Neuronal stem cell (in vitro differentiated cells): ENCODE measurements around the gene RPS6KA2.
A peak's percentile ranks its signal among the peaks of the same experiment; 100 is the strongest.
"Not testable (repeated sequence)": the region's sequence is repeated elsewhere in the genome, so short reads cannot be mapped to it uniquely, and the experiment has no call there.

Source experiments
- DNase-seq: peaks from one replicate; pipeline ENCODE4 v3.0.0-alpha.2; 2013; ENCODE audit warnings: low spot score
- H2AFZ ChIP-seq: one replicate; pipeline ENCODE4 v1.6.1; 2013; ENCODE audit warnings: mild to moderate bottlenecking, low read length, inconsistent platforms
- H2AK5ac ChIP-seq: 2 replicates; pipeline ENCODE4 v1.6.1; 2013; ENCODE audit warnings: low read depth, mild to moderate bottlenecking, inconsistent platforms, low read length, moderate library complexity, mixed read lengths
- H2BK120ac ChIP-seq: 2 replicates; pipeline ENCODE4 v1.6.1; 2013; ENCODE audit warnings: low read depth, mild to moderate bottlenecking, inconsistent platforms, low read length, moderate library complexity, mixed read lengths
- H2BK12ac ChIP-seq: one replicate; pipeline ENCODE4 v1.6.1; 2013; ENCODE audit warnings: low read length, inconsistent platforms
- H2BK15ac ChIP-seq: 2 replicates; pipeline ENCODE4 v1.6.1; 2013; ENCODE audit warnings: mild to moderate bottlenecking, low read length, inconsistent platforms, mixed read lengths
- H2BK5ac ChIP-seq: one replicate; pipeline ENCODE4 v1.6.1; 2013; ENCODE audit warnings: inconsistent platforms, mild to moderate bottlenecking, low read length, moderate library complexity
- H3K14ac ChIP-seq: one replicate; pipeline ENCODE4 v1.6.1; 2013; ENCODE audit warnings: low read length, inconsistent platforms
- H3K18ac ChIP-seq: 2 replicates; pipeline ENCODE4 v1.6.1; 2013; ENCODE audit warnings: low read length, inconsistent platforms
- H3K23ac ChIP-seq: 2 replicates; pipeline ENCODE4 v1.6.1; 2013; ENCODE audit warnings: low read depth, mild to moderate bottlenecking, mixed read lengths, low read length, inconsistent platforms; ENCODE audit not compliant: poor library complexity
- H3K27ac ChIP-seq: replicated peaks from 3 replicates; pipeline ENCODE4 v1.5.1; 2013; ENCODE audit warnings: low read length, inconsistent platforms
- H3K27me3 ChIP-seq, 3 experiments: 2 replicates each; pipeline ENCODE4 v1.6.1; 2013; ENCODE audit warnings: low read length in 3 of 3, mild to moderate bottlenecking in 2 of 3, inconsistent platforms in 1 of 3, low read depth in 1 of 3, mixed read lengths in 1 of 3, moderate library complexity in 1 of 3; ENCODE audit not compliant: control insufficient read depth in 3 of 3, insufficient read depth in 3 of 3
- H3K36me3 ChIP-seq, 2 donors: replicated peaks in 1 of 2; 2 replicates each; pipeline ENCODE4 v1.6.1; 2013; ENCODE audit warnings: low read length in 2 of 2; ENCODE audit not compliant: control insufficient read depth in 2 of 2, insufficient read depth in 2 of 2
- H3K4ac ChIP-seq: 2 replicates; pipeline ENCODE4 v1.6.1; 2013; ENCODE audit warnings: inconsistent platforms, mild to moderate bottlenecking, low read length, moderate library complexity
- H3K4me1 ChIP-seq, 2 donors: 1 replicate in 1 of 2; 2 replicates in 1 of 2; pipeline ENCODE4 v1.6.1; 2013; ENCODE audit warnings: low read length in 2 of 2, low read depth in 1 of 2; ENCODE audit not compliant: control insufficient read depth in 2 of 2, insufficient read depth in 1 of 2
- H3K4me2 ChIP-seq: one replicate; pipeline ENCODE4 v1.6.1; 2013; ENCODE audit warnings: mild to moderate bottlenecking, low read length, inconsistent platforms; ENCODE audit not compliant: insufficient read depth, poor library complexity, severe bottlenecking
- H3K4me3 ChIP-seq, 2 donors: 2 replicates each; pipeline ENCODE4 v1.5.1; 2013; ENCODE audit warnings: low read length in 2 of 2, mild to moderate bottlenecking in 2 of 2, inconsistent platforms in 1 of 2, moderate library complexity in 1 of 2
- H3K79me1 ChIP-seq: one replicate; pipeline ENCODE4 v1.6.1; 2013; ENCODE audit warnings: low read depth, mild to moderate bottlenecking, inconsistent platforms, low read length, moderate library complexity
- H3K9ac ChIP-seq: one replicate; pipeline ENCODE4 v1.6.1; 2013; ENCODE audit warnings: mild to moderate bottlenecking, low read depth, low read length, inconsistent platforms; ENCODE audit not compliant: poor library complexity
- H3K9me3 ChIP-seq, 2 donors: replicated peaks in 1 of 2; 2 replicates each; pipeline versions ENCODE3 to v1.6.1; 2013; ENCODE audit warnings: low read length in 2 of 2, mild to moderate bottlenecking in 2 of 2, inconsistent platforms in 1 of 2, low read depth in 1 of 2, mixed read lengths in 1 of 2, moderate library complexity in 1 of 2; ENCODE audit not compliant: control insufficient read depth in 2 of 2, insufficient read depth in 1 of 2
- H4K8ac ChIP-seq: one replicate; pipeline ENCODE4 v1.6.1; 2013; ENCODE audit warnings: low read depth, mild to moderate bottlenecking, inconsistent platforms, low read length, moderate library complexity
- H4K91ac ChIP-seq: one replicate; pipeline ENCODE4 v1.6.1; 2013; ENCODE audit warnings: low read length, low read depth, mild to moderate bottlenecking, inconsistent platforms; ENCODE audit not compliant: poor library complexity
- WGBS, 2 donors: extraction: QIAGEN DNeasy Blood & Tissue Kit; methylation state at CpG; one replicate each; pipeline ENCODE4 v1.1.7; 2013; ENCODE audit warnings: missing lambda C conversion rate in 2 of 2, mixed read lengths in 1 of 2; ENCODE audit not compliant: insufficient read length in 2 of 2, insufficient replicate concordance in 1 of 2; ENCODE audit errors: extremely low coverage in 2 of 2; 5-methylcytosine and 5-hydroxymethylcytosine counted together

RPS6KA2 gene

GRCh38 chr6:166539011-166539385 lies 88.1 kb downstream of the RPS6KA2 start:
- not testable (repeated sequence) for H3K27ac ChIP-seq, H2AK5ac ChIP-seq, H3K9me3 ChIP-seq, DNase-seq, H3K27me3 ChIP-seq, H2AFZ ChIP-seq, H3K4ac ChIP-seq, H3K14ac ChIP-seq, H3K18ac ChIP-seq, H3K23ac ChIP-seq, H2BK12ac ChIP-seq, H2BK15ac ChIP-seq, H4K91ac ChIP-seq, H3K4me2 ChIP-seq, H2BK5ac ChIP-seq, H3K79me1 ChIP-seq, H4K8ac ChIP-seq, H3K9ac ChIP-seq, H2BK120ac ChIP-seq, H3K4me3 ChIP-seq
- Histone ChIP-seq H3K36me3 (peaks cover 7 to 44% of the 10 kb centered on the region in 2 donors), H3K4me1 (peaks cover 8 to 12% of the 10 kb centered on the region in 2 donors)
- no CpG with 5 or more reads among the region's 9 CpGs for WGBS, 2 donors

- no peak overlapping the region for H2BK120ac ChIP-seq
- no peaks in the 10 kb centered on the region for H3K27me3 ChIP-seq
- H3K9ac ChIP-seq: no peak overlapping the region
- H3K9me3 ChIP-seq: peaks cover 0 to 3% of the 10 kb centered on the region in 2 donors
- H3K27ac ChIP-seq: no peak overlapping the region
- WGBS, 2 donors: no CpG with 5 or more reads among the region's 17 CpGs
- DNase-seq: no peak
- H4K91ac ChIP-seq: no peak overlapping the region
- H4K8ac ChIP-seq: no peak overlapping the region
- H3K4me2 ChIP-seq: no peak overlapping the region
- H3K79me1 ChIP-seq: no peaks in the 10 kb centered on the region
- H2BK15ac ChIP-seq: no peak overlapping the region
- H3K14ac ChIP-seq: no peak overlapping the region
- no peak overlapping the region for H2AK5ac ChIP-seq
- no peak overlapping the region for H2AFZ ChIP-seq
- H3K4me1 ChIP-seq: peaks cover 8 to 12% of the 10 kb centered on the region in 2 donors
- H3K36me3 ChIP-seq: peaks cover 8 to 46% of the 10 kb centered on the region in 2 donors
- H3K4ac ChIP-seq: no peak overlapping the region
- H2BK5ac ChIP-seq: no peak overlapping the region
- H3K18ac ChIP-seq: no peak overlapping the region
- H2BK12ac ChIP-seq: no peak overlapping the region
- no peak overlapping the region for H3K4me3 ChIP-seq
- H3K23ac ChIP-seq: no peak overlapping the region
Measured at GRCh38 chr6:166538297-166539010, 88.6 kb downstream of the RPS6KA2 start.

DNA sequence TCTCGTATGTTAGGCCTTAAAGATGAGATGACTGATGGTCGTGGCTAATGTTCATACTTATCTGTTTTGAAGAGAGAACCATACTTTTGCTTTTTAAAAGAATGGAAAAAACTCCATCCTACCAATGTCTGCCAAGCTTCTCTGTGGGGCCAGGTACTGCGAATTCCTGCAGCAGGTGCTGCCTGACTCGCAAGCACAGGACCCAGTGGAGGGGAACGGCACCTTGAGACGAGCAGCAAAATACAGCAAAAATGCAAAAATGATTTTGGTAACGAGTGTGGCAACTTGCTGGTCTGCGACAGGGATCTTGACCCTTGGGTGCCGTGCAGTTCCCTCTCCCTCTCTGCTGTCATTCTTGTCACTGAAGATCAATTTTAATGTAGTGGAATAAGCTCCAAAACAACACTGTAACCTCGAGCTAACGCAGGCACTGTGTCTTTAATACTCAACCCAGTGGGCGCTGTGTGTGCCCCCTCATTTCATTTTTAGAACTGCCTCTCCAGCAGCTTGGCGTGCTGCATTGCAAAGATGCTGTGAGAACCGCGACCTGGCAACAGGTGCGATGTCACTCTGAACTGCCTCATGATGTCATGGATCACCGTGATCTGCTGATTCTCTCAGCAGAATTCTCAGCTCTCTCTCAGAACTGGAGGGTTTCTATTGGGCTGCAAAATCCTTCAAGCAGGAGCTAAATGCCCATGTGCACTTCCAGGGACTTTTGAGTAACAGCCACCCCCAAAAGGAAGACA lies 92.2 kb downstream of the RPS6KA2 start:
- H4K8ac ChIP-seq: no peak overlapping the region
- H2BK120ac ChIP-seq: no peak overlapping the region
- H3K4me1 ChIP-seq: peaks cover 3% of the 10 kb centered on the region in 2 donors
- no peak overlapping the region for H3K9ac ChIP-seq
- H3K23ac ChIP-seq: no peak overlapping the region
- H4K91ac ChIP-seq: no peak overlapping the region
- H2AFZ ChIP-seq: no peak overlapping the region
- H3K18ac ChIP-seq: no peak overlapping the region
- H2BK12ac ChIP-seq: no peak overlapping the region
- no peak for DNase-seq
- no peak overlapping the region for H3K14ac ChIP-seq
- peaks cover 18 to 80% of the 10 kb centered on the region in 2 donors for H3K36me3 ChIP-seq
- no peak overlapping the region for H2BK5ac ChIP-seq
- no peaks in the 10 kb centered on the region for H3K9me3 ChIP-seq
- H2AK5ac ChIP-seq: no peak overlapping the region
- no peaks in the 10 kb centered on the region for H3K79me1 ChIP-seq
- no peak overlapping the region for H3K4me3 ChIP-seq
- no peaks in the 10 kb centered on the region for H3K27me3 ChIP-seq
- no peak overlapping the region for H3K4me2 ChIP-seq
- no CpG with 5 or more reads among the region's 17 CpGs for WGBS, 2 donors
- H3K27ac ChIP-seq: no peak overlapping the region
- no peak overlapping the region for H2BK15ac ChIP-seq
- no peak overlapping the region for H3K4ac ChIP-seq

- Histone ChIP-seq H3K27me3 (no peaks in the 10 kb centered on the region), H2AFZ (no peak overlapping the region), H2BK5ac (no peak overlapping the region), H3K4ac (no peak overlapping the region), H2AK5ac (no peak overlapping the region), H3K23ac (peak overlapping the region; percentile 16), H4K8ac (peak overlapping the region; percentile 20), H3K79me1 (no peaks in the 10 kb centered on the region), H3K4me2 (no peak overlapping the region), H3K36me3 (peaks cover 18 to 79% of the 10 kb centered on the region in 2 donors), H2BK120ac (no peak overlapping the region), H3K9ac (no peak overlapping the region), H2BK12ac (no peak overlapping the region), H4K91ac (no peak overlapping the region), H3K9me3 (no peaks in the 10 kb centered on the region), H2BK15ac (no peak overlapping the region), H3K4me3 (no peak overlapping the region), H3K18ac (no peak overlapping the region), H3K4me1 (no peaks in the 10 kb centered on the region), H3K27ac (no peak overlapping the region), H3K14ac (no peak overlapping the region)
- DNase-seq: no peak
- no CpG with 5 or more reads among the region's 15 CpGs for WGBS, 2 donors
Measured at GRCh38 chr6:166533205-166533824, 93.7 kb downstream of the RPS6KA2 start.
